Hepatic stellate cell (primary cell): ENCODE measurements around the gene GRIA4.

Experiments
- DNase-seq: peaks from one replicate; pipeline ENCODE4 v3.0.0; 2011; ENCODE audit warnings: low spot score

Gene GRIA4

DNA sequence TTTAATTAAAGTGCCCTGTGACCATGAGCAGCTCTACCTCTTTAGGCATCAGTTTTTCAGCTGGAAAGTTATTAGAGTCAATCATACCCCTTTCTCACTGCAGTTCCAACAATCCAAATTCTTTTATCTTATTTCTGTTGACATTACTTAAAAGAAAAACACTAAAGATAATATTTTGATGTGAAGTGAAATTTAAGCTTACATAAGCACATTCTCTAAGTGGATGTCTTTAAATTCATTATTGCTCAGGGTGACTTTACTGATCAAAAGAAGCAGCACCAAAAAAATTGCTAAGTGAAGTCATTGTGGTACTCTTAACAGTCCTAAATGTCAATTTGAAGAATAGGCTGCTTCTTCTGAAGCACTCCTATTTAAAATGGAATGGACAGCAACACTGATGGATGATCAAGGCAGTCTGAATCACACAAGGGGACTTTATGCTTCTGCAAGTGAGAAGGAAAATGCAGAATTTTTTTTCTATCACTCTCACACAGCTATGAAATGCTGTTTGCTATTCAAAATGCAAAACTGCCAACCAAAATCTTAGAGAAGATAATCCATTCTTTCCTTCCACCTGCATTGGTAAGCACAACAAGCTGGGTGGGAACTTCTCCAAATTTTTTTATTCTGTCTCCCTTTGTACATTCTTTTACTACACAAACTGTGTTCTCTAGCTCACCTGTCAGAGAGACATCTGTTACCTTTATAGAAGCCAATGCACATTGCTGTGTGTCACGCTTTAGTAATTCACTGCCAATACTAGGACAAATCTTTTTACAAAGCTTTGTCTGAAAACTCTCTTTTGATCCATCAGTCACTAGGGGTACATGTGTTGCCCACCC lies 179.9 kb downstream of the GRIA4 start:
- DNase-seq = no peak

DNA sequence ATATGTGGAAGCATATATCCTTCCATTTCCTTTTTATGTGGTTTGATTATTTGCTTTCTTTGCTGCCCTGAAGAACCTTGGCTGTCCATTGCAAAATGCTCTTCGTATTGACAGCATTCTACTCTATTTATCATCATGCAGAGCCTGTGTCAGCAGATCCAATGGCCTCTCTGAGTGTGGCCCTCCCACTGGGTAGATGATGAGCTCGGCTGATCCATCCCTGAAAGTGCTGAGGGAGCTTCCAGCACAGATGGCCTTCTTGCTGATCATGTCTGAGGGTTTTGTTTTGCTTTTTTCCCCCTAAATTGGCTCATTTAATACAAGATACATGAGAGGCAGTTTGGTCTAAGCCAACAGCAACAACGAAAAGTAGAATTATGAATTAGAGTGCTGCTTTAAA lies 181.0 kb downstream of the GRIA4 start:
- DNase-seq = no peak

DNA sequence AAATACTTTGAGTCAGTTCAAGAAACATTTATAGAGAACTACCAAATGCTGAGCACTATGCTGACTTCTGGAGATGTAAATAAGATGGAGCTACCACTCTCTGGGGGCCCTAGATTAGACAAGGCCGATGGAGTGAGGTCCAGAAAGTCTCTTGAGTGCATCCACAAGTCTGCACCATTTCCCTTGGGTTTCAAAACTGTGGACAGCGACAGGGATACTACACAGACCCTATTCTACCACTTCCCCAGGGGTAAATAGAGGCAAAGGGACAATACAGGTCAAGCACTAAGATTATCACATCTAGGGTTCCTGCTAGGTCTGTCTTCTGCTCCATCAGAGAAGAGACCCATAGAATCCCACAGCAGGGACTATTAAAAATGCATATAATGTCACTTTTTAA lies 183.2 kb downstream of the GRIA4 start:
- DNase-seq = no peak

DNA sequence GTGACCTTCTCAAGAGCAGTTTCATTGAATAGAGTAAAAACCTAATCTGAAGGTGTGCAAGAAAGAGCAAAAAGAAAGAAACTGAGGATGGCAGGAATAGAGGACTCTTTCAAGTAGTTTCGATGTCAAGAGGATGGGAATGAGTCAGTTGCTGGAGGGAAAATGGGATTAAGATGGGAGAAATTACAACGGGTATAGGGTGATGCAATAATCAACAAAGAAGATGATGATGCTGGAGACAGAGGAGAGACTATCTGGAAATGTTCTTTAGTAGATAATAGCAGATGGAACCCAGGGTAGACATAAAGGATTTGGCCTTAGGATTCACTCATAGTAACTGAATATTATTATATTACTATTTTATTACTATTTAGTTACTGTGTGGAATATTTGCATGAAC lies 189.4 kb downstream of the GRIA4 start:
- DNase-seq = no peak

DNA sequence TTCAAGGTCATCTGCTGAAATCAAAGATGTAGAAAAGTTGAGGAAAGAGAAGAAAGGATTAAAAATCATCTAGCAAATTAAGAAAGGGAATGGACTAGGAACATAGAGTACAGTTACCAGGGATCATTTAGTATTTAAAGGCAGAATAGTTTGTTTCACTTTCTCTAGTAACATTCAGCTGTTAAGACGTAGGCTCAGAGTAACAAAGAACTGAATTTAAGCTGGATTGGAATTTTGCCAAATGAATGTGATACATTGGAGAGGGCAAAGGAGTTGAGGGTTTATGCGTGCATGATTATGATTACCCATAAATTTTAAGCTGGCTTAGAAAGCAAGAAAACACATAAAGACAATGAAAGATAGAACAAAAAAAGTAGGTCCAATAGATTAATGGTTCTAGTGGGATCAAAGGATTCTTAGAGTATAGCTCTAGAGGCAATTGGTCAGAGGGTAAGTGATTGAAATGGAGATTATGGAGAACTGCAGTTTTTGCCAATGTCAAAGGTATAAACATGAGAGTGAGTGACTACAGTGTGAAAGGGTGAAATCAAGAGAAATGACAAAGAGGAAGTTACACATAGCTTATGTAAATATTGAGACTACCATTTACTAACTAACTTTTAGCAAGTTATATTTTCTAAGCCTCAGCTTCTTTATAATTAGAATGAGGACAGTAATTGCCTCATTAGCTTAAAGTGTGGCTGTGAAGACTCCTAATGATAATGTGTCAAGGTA lies 190.0 kb downstream of the GRIA4 start:
- DNase-seq = no peak

DNA sequence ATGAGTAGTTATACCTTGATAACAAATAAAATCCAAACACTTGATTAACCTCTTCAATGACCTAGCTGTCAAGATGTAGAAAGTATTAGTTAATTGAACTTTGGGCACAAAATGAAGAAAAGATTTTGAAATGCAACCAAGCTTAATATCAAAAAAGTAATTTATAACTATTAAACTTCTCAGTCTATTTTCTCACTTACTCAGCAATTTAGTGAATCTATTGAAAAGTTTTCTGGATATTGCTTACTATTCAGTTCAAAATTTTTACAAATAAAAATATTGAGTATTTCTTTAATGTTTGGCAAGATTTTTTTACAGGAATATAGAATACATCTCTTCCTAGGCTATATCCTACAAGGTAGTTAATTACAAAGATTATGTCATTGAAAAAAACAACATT lies 192.5 kb downstream of the GRIA4 start:
- no peak for DNase-seq

DNA sequence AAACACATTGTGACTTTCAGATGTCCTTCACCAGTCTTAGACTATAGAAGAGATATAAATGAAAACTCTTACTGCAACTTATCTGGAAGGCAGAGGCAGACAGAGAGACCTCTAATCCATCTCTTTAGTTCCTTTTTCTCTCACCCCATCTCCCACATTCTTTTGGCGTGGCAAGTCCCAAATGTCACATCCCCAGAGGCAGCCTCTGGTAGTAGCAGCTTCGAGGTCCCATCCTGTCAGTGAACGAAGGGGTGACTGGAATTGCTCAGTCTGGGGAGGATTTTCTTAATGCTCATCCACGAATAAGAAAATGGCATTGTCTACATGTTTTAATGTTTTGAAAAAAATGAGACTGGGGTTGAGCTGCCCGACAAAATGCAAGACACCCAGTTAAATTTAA lies 201.4 kb downstream of the GRIA4 start:
- no peak for DNase-seq

DNA sequence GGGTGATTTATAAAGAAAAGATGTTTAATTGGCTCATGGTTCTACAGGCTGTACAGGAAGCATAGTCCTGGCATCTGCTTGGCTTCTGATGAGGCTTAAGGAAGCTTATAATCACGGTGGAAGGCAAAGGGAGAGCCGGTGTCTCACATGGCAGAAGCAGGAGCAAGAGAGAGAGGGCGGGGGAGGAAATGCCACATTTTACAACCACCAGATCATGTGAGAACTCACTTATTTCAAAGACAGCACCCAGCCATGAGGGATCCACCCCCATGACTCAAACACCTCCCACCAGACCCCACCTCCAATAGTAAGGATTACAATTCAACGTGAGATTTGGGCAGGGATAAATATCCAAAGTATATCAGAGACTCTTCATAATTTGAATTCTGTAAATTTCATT lies 211.5 kb downstream of the GRIA4 start:
- DNase-seq = no peak

DNA sequence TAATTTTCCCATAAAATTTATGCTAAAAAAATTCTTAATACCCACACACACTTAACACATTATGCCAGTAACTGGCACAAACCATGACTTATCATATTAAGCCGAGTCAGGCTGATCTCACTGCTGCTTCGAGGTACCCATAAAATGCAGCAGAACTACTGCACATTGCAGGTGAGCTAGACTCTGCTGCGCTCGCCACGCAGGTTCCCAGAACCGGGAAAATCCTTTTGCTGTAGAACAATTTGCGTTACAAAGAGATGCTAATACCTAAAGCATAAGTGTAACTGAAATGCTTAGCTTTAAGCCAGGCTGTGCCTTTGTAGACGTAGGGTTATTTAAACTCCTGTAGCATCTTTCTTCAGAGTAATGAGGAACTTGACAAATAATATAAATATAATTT lies 211.9 kb downstream of the GRIA4 start:
- no peak for DNase-seq

DNA sequence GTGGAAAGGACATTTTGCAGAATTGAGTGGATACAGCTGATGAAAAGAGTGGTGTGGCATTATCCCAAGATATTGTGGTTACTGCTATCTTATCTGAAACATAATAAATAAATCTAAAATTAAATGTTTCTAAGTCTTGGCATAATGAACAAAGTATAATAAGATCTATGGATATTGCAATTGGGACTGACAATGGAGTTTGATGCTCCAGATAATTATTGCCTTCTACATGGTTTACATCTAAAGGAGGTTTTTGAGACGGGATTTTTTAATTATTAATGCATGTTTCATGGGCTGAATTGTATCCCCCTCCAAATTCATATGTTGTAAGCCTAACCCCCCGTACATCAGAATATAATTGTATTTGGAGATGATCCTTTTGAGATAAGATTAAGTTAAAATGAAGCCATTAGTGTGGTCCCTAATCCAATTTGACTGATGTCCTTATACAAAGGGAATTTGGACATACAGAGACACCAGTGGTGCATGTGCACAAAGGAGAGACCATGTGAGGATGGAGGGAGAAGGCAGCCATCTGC lies 213.7 kb downstream of the GRIA4 start:
- no peak for DNase-seq

DNA sequence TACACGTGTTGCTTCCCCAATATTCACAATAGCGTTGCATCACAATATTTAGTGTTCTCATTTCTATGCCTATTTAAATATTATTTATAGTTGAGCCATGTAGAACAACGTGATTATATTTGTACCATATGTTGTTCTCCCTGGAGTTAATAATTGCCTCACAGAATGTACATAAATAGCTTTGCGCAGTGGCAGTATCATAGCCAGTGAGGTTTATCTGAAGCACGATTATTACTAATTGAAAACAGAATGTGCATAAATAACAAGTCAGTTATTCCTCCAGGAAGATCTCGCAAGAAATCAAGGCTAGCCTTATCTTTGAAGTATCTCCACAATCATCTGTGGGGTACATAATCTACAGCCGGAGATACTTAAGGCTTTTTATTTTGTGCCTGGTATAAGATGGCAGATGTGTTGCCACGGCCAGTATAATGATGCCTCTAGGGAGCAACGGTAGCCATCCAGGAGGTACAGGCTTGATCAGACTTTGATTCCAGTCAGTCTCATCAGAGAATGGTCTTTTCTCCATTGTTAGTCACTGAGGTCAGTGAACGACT lies 214.7 kb downstream of the GRIA4 start:
- no peak for DNase-seq

DNA sequence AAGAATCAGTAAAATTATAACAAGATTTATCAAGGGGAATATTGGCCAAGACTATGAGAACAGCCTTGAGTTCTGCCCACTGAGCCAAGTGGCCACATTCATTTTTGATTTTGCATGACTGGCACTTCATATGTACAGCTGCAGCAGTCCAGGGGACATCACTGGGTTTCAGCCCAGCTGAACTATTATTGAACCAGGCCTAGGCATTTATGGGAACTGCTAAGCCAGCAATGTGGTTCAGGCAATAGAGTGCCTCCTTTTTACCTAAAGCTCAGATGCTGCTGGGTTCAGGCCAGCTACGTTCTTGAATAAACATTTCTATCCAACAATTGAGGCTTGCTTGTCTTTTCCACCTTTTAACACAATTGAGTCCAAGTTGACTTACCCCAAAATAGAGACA lies 215.3 kb downstream of the GRIA4 start:
- DNase-seq = no peak

DNA sequence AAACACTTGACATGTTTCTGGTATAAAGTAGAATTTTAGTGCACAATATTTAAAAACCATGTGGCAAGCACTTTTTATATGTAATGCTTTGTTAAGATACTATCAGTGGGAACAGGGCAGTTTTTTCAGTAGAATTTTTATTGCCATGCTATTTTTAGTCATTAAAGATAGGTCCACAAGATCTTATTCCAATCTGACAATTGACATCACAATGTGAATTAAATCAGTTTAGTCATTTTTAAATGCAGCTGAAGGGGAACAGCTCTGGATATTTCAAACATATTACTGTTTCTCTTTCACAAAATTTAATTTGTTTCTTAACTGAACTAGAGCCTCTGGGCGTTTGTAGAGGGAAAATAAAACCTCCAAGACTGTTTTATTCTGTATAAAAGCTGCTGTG lies 218.0 kb downstream of the GRIA4 start:
- DNase-seq = no peak

DNA sequence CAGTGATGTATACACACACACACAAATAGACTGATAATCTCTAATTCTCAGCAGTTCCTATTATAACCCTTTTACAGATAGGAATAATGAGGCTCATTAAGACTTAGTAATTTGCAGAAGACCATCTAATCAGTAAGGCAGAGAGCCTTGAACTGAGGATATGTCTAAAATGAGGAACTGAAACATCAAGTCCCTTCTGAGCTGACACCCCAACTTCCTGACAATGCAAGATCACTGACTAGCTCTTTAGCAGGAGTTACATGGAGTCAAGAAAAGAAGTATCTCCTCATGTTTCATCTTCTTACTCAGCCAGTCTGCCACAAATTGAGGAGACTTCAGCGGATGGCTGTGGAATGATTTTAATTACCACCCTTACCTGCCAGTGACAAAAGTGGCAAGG lies 219.2 kb downstream of the GRIA4 start:
- DNase-seq = no peak

DNA sequence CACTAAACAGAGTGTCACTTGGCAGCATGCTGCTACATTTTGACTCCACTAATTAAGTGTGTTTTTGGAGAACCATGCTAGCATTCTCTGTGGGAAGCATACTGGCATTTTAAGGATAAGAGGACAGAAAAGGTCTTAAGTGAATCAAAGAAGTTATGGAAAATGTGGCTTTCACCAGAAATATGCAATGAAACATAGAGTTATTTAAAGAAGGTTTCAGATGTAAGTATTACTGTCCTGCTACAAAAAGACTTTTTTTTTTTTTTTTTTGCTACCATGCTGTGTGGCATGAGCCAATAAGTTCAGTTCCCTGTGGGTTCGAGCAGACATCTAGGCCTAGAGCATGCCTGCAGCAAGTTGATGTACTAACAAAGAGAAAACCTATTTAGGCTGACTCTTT lies 224.6 kb downstream of the GRIA4 start:
- DNase-seq = no peak

DNA sequence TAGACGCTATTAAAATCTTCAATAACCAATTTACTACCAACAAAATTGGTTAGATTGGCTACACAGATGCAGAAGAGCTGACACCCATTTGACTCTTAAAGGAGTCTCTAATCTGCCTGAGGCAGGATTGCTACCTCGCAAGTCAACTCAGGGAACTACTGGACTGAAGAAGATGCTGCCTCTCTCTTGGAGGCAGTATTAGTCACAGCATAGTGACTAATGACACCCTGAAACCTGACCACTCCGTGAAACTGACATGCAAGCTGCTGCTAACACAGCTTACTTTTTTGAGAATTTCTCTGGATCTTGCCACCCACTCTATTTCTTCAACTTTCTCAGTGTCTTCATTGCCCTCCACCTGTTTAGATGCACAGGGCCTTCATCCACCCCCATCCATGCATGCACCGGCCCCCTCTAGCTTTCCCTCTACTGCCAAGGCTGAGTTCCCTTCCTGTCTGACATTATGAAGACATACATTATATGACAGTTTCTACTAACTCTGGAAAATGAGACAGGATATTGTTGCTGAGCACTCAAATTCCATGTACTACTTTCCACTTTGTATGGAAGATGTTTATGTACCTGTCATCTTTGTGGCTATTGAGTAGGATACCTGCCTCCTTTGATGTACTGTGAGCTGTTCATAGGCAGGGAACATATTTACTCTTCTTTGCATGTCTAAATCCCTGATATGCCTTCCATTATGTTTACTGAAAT lies 229.0 kb downstream of the GRIA4 start:
- DNase-seq = no peak

DNA sequence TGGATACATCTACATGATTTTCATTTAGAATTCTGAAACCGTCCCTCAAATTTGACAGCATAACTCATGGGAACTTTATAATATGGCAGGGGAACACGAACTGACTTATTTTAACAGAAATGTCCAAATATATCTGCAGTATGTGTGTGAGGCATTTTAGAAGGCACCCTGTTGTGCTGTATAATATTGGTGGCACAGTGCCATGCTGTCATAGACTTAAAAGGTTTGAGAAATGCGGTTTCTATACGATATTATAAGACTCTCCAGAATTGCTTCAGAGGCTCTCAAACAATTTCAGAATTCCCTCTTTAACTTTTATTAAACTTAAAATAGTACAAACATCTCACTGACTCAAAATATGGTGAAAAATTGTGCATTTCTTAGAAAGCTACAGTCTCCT lies 230.5 kb downstream of the GRIA4 start:
- DNase-seq = no peak

DNA sequence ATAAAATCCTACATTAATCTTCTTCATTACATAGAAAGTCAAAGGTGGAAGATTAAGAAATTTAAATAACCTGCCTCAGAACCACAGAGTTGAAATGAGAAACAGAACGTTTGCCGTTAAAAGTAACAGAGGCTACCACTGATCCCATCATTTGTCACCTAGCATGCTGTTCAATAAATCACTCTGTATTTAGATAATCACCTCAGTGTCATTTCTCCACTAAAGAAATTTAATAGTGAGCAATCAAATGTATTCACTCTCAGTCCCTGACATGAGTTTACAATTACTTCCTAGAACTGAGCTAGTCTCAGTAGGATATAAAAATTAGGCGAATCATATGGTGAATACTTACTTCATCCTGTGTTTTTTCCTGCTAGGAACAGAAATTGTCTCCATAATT lies 242.5 kb downstream of the GRIA4 start:
- no peak for DNase-seq

DNA sequence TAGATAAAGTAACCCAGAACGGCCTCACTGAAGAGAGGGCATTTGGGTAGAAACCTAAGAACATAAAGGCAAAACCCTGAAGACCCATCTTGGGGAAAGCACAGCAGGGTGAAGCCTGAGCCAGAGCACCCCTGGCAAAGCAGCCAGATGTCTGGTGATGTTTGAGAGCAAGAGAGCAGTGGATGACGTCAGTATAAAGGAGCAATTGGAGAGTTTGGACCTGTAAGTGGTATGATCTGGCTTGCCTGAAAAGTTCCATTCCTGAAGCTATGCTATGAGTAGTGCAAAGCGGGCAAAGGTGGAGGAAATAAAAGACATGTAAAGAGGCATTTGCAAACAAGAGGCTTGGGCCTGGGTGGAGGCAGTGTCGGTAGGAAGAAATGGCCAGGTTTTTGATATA lies 244.4 kb downstream of the GRIA4 start:
- no peak for DNase-seq

DNA sequence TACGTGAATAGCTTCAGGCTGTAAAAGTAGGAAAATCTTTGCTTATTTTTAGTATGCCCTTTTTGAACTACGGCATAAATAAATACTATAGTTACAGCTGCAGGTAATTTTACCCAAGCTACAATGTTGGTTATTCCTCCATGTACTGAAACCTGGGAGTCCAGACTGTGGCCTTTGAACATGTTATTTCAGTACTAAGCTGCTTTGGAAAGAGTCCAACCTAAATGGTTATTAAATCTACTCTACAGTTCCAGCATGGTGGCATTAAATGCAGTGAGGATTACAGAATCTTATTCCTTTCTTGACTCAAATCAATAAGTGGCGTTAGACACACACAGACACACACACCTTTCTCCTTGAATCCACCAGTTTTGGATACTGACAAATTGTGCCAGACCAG lies 247.1 kb downstream of the GRIA4 start:
- no peak for DNase-seq

DNA sequence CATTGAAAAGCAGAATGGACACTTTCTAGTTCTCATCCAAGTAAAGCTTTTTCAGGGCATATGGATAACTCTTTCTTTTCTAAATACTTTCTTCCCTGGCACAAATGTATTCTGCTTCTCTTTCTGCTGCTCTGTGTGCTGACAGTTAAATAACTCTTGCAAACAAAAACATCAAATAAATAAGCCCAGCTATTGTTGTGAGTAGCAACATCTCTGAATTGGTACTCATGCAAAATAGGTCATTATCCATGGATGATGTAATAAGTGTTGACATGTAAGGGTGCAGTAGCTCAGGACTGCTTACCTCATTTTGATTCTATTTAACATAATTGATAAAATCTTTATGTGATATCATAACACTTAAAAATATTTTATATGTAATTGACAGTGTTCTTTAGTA lies 247.9 kb downstream of the GRIA4 start:
- no peak for DNase-seq

DNA sequence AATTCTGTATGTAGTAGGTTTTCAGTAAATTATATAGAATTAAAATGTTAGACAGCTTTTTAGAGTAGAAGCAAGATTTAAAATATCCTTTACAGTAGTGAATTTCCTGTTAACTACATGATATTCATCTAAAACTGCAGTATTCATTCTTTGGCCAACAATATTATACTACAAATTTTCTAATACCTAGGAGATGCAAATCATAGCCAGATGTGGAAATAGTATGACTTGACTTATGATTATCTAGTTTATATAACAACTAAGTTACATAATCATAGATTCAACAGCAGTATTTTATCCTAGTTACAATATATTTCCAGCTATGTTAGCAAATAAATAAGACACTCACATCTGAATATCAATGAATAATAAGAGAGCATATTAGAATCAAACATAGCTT lies 249.0 kb downstream of the GRIA4 start:
- DNase-seq = no peak

DNA sequence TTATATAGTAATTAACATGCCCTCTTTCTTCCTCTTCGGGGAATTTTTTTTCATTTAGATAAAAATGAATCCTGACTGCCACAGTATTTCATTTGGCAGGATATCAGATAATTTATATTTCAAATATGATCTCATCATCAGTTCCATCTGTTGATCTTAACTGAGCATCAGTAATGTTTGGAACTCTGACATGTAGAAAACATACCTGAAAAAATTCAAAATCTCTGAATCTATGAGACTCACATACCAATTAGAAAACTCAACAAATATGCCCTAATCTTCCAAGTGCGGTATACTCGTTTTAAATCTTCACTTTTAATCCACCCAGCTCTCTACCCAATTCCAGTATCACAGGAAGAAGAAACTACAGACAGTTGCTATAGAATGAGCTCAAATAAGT lies 250.2 kb downstream of the GRIA4 start:
- no peak for DNase-seq
